PC-9 (cell line): Measurements from ENCODE around the gene RFLNA. TPM values are rescaled to one million over a fixed set of nuclear protein-coding genes. Genes with fewer than 3 reads are reported as not detected.

Experiments used
- BruUV-seq: library from RNA; stranded (reverse); fragments of 400-500 nt; replicated peaks from 2 replicates; lab custom pipeline; 2021; lab: Mats Ljungman, UMichigan
- CTCF ChIA-PET: fragments of 300-600 bp; sonication (Branson Sonifier 250); formaldehyde crosslinking; loops from one replicate; lab custom pipeline; 2022; ENCODE audit warnings: antibody characterized with exemption; lab: Charles Lee
- POLR2A ChIA-PET: fragments of 300-600 bp; sonication (Branson Sonifier 250); formaldehyde crosslinking; loops from one replicate; lab custom pipeline; 2022; ENCODE audit warnings: antibody characterized with exemption; ENCODE audit not compliant: unreplicated experiment; lab: Charles Lee
- DNase-seq, 2 experiments: peaks; one replicate each; pipeline versions ENCODE4 v3.0.0 to v3.0.0-alpha.2; 2015 to 2022; ENCODE audit warnings: mixed read lengths in 1 of 2
- H2AFZ ChIP-seq: fragments of 200-600 bp; sonication (generic); 2 replicates; pipeline ENCODE4 v1.8.1; 2017; ENCODE audit warnings: antibody characterized with exemption
- H3F3A ChIP-seq: fragments of 200-600 bp; sonication (generic); 2 replicates; pipeline ENCODE4 v1.8.1; 2017; ENCODE audit warnings: antibody characterized with exemption, mild to moderate bottlenecking, low read depth; ENCODE audit not compliant: insufficient read depth
- H3K27ac ChIP-seq: fragments of 200-600 bp; sonication (generic); 2 replicates; pipeline ENCODE4 v1.6.1; 2016; ENCODE audit warnings: mixed run types
- H3K27me3 ChIP-seq: fragments of 200-600 bp; sonication (generic); 2 replicates; pipeline ENCODE4 v1.6.1; 2016; ENCODE audit warnings: low read depth, mixed run types; ENCODE audit not compliant: insufficient read depth
- H3K36me3 ChIP-seq: fragments of 200-600 bp; sonication (generic); 2 replicates; pipeline ENCODE4 v1.6.1; 2016; ENCODE audit warnings: low read depth, mixed run types
- H3K4me1 ChIP-seq: fragments of 200-600 bp; sonication (generic); replicated peaks from 2 replicates; pipeline ENCODE4 v1.6.1; 2016; ENCODE audit warnings: mixed run types; ENCODE audit not compliant: insufficient read depth
- H3K4me2 ChIP-seq: fragments of 200-600 bp; sonication (generic); 2 replicates; pipeline ENCODE4 v1.6.1; 2017; ENCODE audit warnings: mixed run types
- H3K4me3 ChIP-seq: fragments of 200-600 bp; sonication (generic); 2 replicates; pipeline ENCODE4 v1.6.1; 2016; ENCODE audit warnings: mixed run types
- H3K79me2 ChIP-seq: fragments of 200-600 bp; sonication (generic); 2 replicates; pipeline ENCODE4 v1.6.1; 2017; ENCODE audit warnings: low read depth, mixed run types
- H3K9me2 ChIP-seq: fragments of 200-600 bp; sonication (generic); 2 replicates; pipeline ENCODE4 v1.8.1; 2017; ENCODE audit warnings: mild to moderate bottlenecking; ENCODE audit not compliant: insufficient read depth
- H3K9me3 ChIP-seq: fragments of 200-600 bp; sonication (generic); 2 replicates; pipeline ENCODE4 v1.8.1; 2016; ENCODE audit warnings: low read depth; ENCODE audit not compliant: insufficient read depth
- H4K20me1 ChIP-seq: fragments of 200-600 bp; sonication (generic); 2 replicates; pipeline ENCODE4 v1.8.1; 2017; ENCODE audit not compliant: insufficient read depth
- EZH2 ChIP-seq: fragments of 200-600 bp; sonication (generic); IDR thresholded peaks from 2 replicates; pipeline ENCODE4 v1.8.0; 2017; ENCODE audit warnings: antibody characterized with exemption, low read depth
- intact Hi-C: fragments of 100-400 bp; cut with micrococcal nuclease; formaldehyde crosslinking; loops from one replicate; pipeline ENCODE4 v1.10.0; 2022; ENCODE audit not compliant: unreplicated experiment
- total RNA-seq: library from RNA; stranded (reverse); gene quantifications from 2 replicates; pipeline ENCODE4 v1.2.3, GENCODE V29; 2021
- TF ChIP-seq, protein P1 (sequence below): fragments of 200-600 bp; sonication (generic); conservative IDR thresholded peaks from 2 replicates; pipeline ENCODE4 v1.6.1; 2017; ENCODE audit warnings: mixed run types, antibody characterized with exemption, mild to moderate bottlenecking, moderate library complexity

RFLNA gene
- total RNA-seq, 1 experiment from 2014 or later, result not detected

DNA sequence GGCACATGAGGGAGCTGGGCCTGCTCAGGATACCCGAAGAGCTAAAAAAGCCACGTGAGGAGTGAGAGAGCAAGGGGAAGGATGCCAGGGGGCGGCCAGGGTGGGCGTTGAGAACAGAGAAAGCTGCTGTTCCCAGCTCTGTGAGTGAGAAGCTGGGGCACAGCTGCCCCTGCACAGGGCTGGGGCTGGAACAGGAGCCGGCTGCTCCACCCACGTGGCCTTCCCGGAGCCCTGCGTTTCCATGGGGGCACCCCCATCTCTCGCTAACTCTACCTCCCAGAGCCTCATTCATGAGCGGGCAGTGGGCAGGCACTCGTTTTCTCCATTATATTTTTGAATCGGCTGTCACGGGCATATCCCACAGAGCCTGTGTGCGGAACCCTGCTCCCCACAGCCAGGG, 42.7 kb downstream of the RFLNA start:
- POLR2A ChIA-PET, result interaction anchor here (0.7 kb wide), 1 partner anchor 179 kb away, joined by 3 read pairs; no protein-coding TSS in a partner anchor
- Histone ChIP-seq H3K9me3 (no peaks in the 10 kb centered on the region), H2AFZ (no peak overlapping the region), H3F3A (peaks cover 17% of the 10 kb centered on the region; the same call in 1 of the 2 replicates), H3K4me1 (no peaks in the 10 kb centered on the region), H3K4me2 (no peak overlapping the region), H3K27me3 (no peaks in the 10 kb centered on the region), H4K20me1 (peaks cover 24% of the 10 kb centered on the region), H3K36me3 (peaks cover 3% of the 10 kb centered on the region; the same call in 1 of the 2 replicates), H3K79me2 (no peaks in the 10 kb centered on the region), H3K27ac (no peak overlapping the region), H3K4me3 (no peak overlapping the region), H3K9me2 (no peaks in the 10 kb centered on the region)
- intact Hi-C loops, result no loop called here
- DNase-seq, result no peak
- BruUV-seq, result no TSS peak
- CTCF ChIA-PET, result no interaction called here
- TF ChIP-seq, protein P1, sequence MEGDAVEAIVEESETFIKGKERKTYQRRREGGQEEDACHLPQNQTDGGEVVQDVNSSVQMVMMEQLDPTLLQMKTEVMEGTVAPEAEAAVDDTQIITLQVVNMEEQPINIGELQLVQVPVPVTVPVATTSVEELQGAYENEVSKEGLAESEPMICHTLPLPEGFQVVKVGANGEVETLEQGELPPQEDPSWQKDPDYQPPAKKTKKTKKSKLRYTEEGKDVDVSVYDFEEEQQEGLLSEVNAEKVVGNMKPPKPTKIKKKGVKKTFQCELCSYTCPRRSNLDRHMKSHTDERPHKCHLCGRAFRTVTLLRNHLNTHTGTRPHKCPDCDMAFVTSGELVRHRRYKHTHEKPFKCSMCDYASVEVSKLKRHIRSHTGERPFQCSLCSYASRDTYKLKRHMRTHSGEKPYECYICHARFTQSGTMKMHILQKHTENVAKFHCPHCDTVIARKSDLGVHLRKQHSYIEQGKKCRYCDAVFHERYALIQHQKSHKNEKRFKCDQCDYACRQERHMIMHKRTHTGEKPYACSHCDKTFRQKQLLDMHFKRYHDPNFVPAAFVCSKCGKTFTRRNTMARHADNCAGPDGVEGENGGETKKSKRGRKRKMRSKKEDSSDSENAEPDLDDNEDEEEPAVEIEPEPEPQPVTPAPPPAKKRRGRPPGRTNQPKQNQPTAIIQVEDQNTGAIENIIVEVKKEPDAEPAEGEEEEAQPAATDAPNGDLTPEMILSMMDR, result no peak
- TF ChIP-seq EZH2, result no peak

DNA sequence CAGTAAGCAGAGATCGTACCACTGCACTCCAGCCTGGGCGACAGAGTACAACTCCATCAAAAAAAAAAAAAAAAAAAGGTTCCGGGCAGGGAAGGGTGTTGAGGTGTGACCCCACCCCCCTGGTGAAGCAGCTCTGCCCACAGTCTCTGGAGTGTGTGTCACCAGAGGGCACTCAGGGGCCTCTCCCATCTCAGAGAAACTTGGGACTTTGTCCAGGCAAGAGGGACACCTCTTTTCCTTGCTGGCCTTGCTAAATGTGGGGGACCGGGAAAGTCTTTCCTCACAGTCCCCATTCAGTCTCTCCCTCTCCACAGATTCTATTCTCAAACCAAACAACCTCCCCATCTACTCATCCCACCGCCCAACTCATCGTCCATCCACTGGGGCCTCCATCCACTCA, 43.6 kb downstream of the RFLNA start:
- Histone ChIP-seq H4K20me1 (peaks cover 26% of the 10 kb centered on the region), H3K4me2 (no peak overlapping the region), H3K27ac (no peak overlapping the region), H3K4me3 (no peak overlapping the region), H3K9me3 (no peaks in the 10 kb centered on the region), H2AFZ (no peak overlapping the region), H3K9me2 (no peaks in the 10 kb centered on the region), H3F3A (peaks cover 18% of the 10 kb centered on the region; the same call in 1 of the 2 replicates), H3K36me3 (peaks cover 4% of the 10 kb centered on the region; the same call in 1 of the 2 replicates), H3K79me2 (no peaks in the 10 kb centered on the region), H3K27me3 (no peaks in the 10 kb centered on the region), H3K4me1 (no peaks in the 10 kb centered on the region)
- ChIA-PET POLR2A (interaction anchor here (0.6 kb wide), 1 partner anchor 9 kb away, joined by 11 read pairs; no protein-coding TSS in a partner anchor), CTCF (interaction anchor here (0.7 kb wide), 1 partner anchor 42 kb away, joined by 3 read pairs; no protein-coding TSS in a partner anchor)
- TF ChIP-seq, protein P1, result no peak
- TF ChIP-seq EZH2, result no peak
- no peak for DNase-seq
- intact Hi-C loops, result no loop called here
- no TSS peak for BruUV-seq

DNA sequence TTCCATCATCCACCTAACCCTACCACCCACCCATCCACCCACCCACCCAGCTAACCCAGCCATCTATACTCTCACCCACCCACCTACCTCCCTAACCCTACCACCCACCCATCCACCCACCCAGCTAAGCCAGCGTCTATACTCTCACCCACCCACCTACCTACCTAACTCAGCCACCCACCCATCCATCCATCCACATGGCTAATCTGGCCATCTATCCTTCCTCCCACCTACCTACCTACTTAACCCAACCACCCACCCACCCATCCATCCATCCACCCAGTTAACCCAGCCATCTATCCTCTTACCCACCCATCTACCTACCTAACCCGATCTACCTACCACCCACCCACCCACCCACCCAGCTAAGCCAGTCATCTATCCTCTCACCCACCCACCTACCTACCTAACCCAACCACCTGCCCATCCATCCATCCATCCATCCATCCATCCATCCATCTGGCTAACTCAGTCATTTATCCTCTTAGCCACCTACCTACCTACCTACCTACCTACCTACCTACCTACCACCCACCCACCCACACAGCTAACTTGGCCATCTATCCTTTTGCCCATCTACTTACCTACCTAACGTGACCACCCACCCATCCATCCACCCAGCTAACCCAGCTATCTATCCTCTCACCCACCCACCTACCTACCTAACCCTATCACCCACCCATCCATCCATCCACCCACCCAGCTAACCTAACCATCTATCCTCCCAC, 44.1 kb downstream of the RFLNA start:
- Histone ChIP-seq H3K4me1 (no peaks in the 10 kb centered on the region), H4K20me1 (peaks cover 29% of the 10 kb centered on the region), H3K9me3 (no peaks in the 10 kb centered on the region), H3K27me3 (no peaks in the 10 kb centered on the region), H3K36me3 (peaks cover 8% of the 10 kb centered on the region; the same call in 1 of the 2 replicates), H3K4me2 (no peak overlapping the region), H3F3A (peaks cover 18% of the 10 kb centered on the region; the same call in 1 of the 2 replicates), H2AFZ (no peak overlapping the region), H3K79me2 (no peaks in the 10 kb centered on the region), H3K27ac (no peak overlapping the region), H3K4me3 (no peak overlapping the region), H3K9me2 (no peaks in the 10 kb centered on the region)
- DNase-seq, result no peak
- ChIA-PET CTCF (interaction anchor here (0.7 kb wide), 1 partner anchor 42 kb away, joined by 3 read pairs; no protein-coding TSS in a partner anchor), POLR2A (interaction anchor here (0.6 kb wide), 1 partner anchor 8 kb away, joined by 11 read pairs; no protein-coding TSS in a partner anchor)
- intact Hi-C loops, result no loop called here
- BruUV-seq, result no TSS peak
- no peak for TF ChIP-seq EZH2
- TF ChIP-seq, protein P1, result no peak
